Effector memory CD4-positive, alpha-beta T cell (primary cell): Measurements from ENCODE around the gene CA9.
A peak's percentile ranks its signal among the peaks of the same experiment; 100 is the strongest.

ENCODE experiments used
- DNase-seq, 3 donors: peaks; one replicate each; pipeline ENCODE4 v3.0.0-alpha.2; 2020
- H3K27ac ChIP-seq: 2 replicates; pipeline ENCODE4 v1.7.0; 2013; ENCODE audit warnings: mild to moderate bottlenecking, low read length, moderate library complexity; ENCODE audit not compliant: insufficient read depth, poor library complexity, severe bottlenecking
- H3K27me3 ChIP-seq: replicated peaks from 2 replicates; pipeline ENCODE4 v1.7.0; 2013; ENCODE audit warnings: mild to moderate bottlenecking, low read length; ENCODE audit not compliant: insufficient read depth, control insufficient read depth, poor library complexity, severe bottlenecking
- H3K36me3 ChIP-seq: 2 replicates; pipeline ENCODE4 v1.7.0; 2013; ENCODE audit warnings: mild to moderate bottlenecking, low read length, moderate library complexity; ENCODE audit not compliant: control insufficient read depth, insufficient read depth
- H3K4me1 ChIP-seq: 2 replicates; pipeline ENCODE4 v1.7.0; 2013; ENCODE audit warnings: low read length, mild to moderate bottlenecking; ENCODE audit not compliant: control insufficient read depth, insufficient read depth, poor library complexity, severe bottlenecking
- H3K4me3 ChIP-seq: 2 replicates; pipeline ENCODE4 v1.7.0; 2013; ENCODE audit warnings: low read length, low read depth, mild to moderate bottlenecking; ENCODE audit not compliant: insufficient read depth, poor library complexity, severe bottlenecking
- H3K9me3 ChIP-seq: 2 replicates; pipeline ENCODE4 v1.7.0; 2013; ENCODE audit warnings: mild to moderate bottlenecking, low read length, moderate library complexity; ENCODE audit not compliant: control insufficient read depth

Gene CA9

GRCh38 chr9:35659340-35659739 lies 14.4 kb upstream of the CA9 start:
- H3K4me1 ChIP-seq, result peaks cover 50% of the 10 kb centered on the region
- no peak for DNase-seq

GRCh38 chr9:35660966-35661415 lies 12.7 kb upstream of the CA9 start:
- H3K36me3 ChIP-seq, result no peaks in the 10 kb centered on the region
- no peaks in the 10 kb centered on the region for H3K27me3 ChIP-seq
- no peak overlapping the region for H3K4me3 ChIP-seq
- H3K4me1 ChIP-seq, result peaks cover 56% of the 10 kb centered on the region
- H3K9me3 ChIP-seq, result no peaks in the 10 kb centered on the region
- H3K27ac ChIP-seq, result peak overlapping the region; percentile 100
- DNase-seq, result no peak

More at GRCh38 chr9:35659340-35659739, 14.4 kb upstream of the CA9 start:
- Histone ChIP-seq H3K27ac (peak overlapping the region; percentile 100), H3K27me3 (no peaks in the 10 kb centered on the region), H3K4me3 (peak overlapping the region; percentile 89), H3K36me3 (no peaks in the 10 kb centered on the region), H3K9me3 (no peaks in the 10 kb centered on the region)

DNA sequence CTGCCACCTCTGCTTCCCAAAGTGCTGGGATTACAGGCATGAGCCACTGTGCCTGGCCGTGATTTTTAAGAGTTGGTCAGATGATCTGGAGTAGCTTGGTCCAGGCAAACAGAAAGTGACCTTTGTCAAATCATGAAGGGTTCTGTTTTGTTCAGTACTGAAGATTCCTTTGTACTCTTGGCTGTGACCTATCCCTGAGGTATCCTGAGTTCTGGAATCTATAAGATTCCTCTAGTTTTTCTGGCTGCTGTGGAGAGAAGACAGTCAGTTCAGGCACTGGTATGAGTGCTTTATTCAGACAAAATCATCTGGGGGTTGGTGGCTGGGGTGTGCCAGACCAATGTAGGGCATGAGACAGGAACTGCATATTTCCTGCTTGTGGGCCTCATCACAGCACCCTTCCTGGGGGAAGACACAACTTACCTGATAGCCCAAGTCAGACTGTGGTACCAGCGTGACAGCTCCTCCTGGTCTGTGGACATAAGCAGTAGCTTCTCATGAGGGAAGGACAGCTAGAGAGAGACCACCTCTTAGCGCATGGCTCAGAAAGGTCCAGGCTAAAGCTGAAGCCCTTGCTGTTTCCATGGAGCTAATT lies 11.9 kb upstream of the CA9 start:
- peak; percentile 50 to 61 (median 55) for DNase-seq
- H3K27ac ChIP-seq, result peak overlapping the region; percentile 100
- H3K36me3 ChIP-seq, result no peaks in the 10 kb centered on the region
- no peaks in the 10 kb centered on the region for H3K27me3 ChIP-seq
- H3K4me1 ChIP-seq, result peaks cover 56% of the 10 kb centered on the region
- peak overlapping the region; percentile 29 for H3K4me3 ChIP-seq
- no peaks in the 10 kb centered on the region for H3K9me3 ChIP-seq

DNA sequence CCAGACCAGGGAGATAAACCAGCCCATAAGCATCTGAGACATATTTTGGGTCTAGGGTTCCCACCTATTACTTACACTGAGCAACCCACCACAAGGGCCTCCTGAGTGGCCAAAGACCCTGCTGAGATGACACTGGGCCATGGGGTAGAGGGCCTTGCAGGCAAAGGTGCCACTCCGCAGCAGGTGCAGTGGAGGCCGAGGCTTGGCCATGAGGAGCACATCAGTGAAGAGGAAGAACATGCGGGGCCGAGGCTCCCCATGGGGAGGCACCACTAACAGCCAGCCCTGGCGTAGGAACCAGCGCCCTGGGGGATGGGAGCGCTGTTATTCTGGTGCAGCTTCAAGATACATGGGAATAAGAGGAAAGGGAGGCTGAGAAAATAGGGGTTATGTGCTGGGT lies 11.3 kb upstream of the CA9 start:
- H3K36me3 ChIP-seq, result no peaks in the 10 kb centered on the region
- DNase-seq, result no peak
- peak overlapping the region; percentile 100 for H3K27ac ChIP-seq
- H3K4me1 ChIP-seq, result peaks cover 56% of the 10 kb centered on the region
- H3K27me3 ChIP-seq, result no peaks in the 10 kb centered on the region
- peak overlapping the region; percentile 29 for H3K4me3 ChIP-seq
- H3K9me3 ChIP-seq, result no peaks in the 10 kb centered on the region

- Histone ChIP-seq H3K27ac (peak within 1 kb of the TSS; percentile 63), H3K4me3 (peak within 1 kb of the TSS; percentile 62), H3K36me3 (no peaks in the 10 kb centered on the region), H3K9me3 (no peaks in the 10 kb centered on the region), H3K4me1 (peaks cover 47% of the 10 kb centered on the region), H3K27me3 (no peaks in the 10 kb centered on the region)
- DNase-seq, result peak; percentile 53 to 71 (median 55)
These were observed 8.9 kb upstream of the CA9 start, which contains the start of gene ARHGEF39 for GRCh38 chr9:35664531-35665470. Gene ARHGEF39, minus strand, starts transcription at chr9:35665195. Its CDS starts 26 bp downstream, at chr9:35665169.

GRCh38 chr9:35665471-35665818 lies 8.3 kb upstream of the CA9 start:
- peak overlapping the region; percentile 62 for H3K4me3 ChIP-seq
- H3K27me3 ChIP-seq, result no peaks in the 10 kb centered on the region
- no peaks in the 10 kb centered on the region for H3K36me3 ChIP-seq
- peak overlapping the region; percentile 63 for H3K27ac ChIP-seq
- DNase-seq, result no peak
- peaks cover 41% of the 10 kb centered on the region for H3K4me1 ChIP-seq
- H3K9me3 ChIP-seq, result no peaks in the 10 kb centered on the region

GRCh38 chr9:35666045-35666444 lies 7.7 kb upstream of the CA9 start:
- H3K36me3 ChIP-seq, result no peaks in the 10 kb centered on the region
- no peak for DNase-seq
- no peaks in the 10 kb centered on the region for H3K9me3 ChIP-seq
- no peaks in the 10 kb centered on the region for H3K27me3 ChIP-seq
- H3K4me3 ChIP-seq, result no peak overlapping the region
- no peak overlapping the region for H3K27ac ChIP-seq
- H3K4me1 ChIP-seq, result peaks cover 35% of the 10 kb centered on the region

DNA sequence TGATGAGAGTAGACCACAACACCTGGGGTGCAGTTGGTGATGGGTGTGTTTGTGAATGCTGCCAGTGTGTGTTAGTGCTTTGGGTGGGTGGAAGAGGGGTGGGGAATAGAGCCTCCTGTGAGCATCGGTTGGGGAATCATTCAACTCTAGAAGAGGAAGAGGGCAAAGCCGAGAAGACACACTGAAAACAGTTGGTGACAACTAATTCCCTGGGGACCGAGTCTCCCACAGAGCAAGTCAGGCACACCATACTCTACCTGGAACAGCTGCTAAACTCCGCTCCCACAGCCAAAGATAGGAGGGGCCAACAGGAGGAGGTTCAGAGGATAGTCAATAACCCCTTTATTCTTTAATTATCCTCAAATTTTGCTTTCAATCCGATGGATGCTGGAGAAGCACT lies 7.2 kb upstream of the CA9 start:
- Histone ChIP-seq H3K4me1 (peaks cover 30% of the 10 kb centered on the region), H3K27ac (no peak overlapping the region), H3K27me3 (no peaks in the 10 kb centered on the region), H3K4me3 (no peak overlapping the region), H3K36me3 (no peaks in the 10 kb centered on the region), H3K9me3 (no peaks in the 10 kb centered on the region)
- DNase-seq, result no peak

- DNase-seq, result no peak
- Histone ChIP-seq H3K27ac (no peak overlapping the region), H3K9me3 (no peaks in the 10 kb centered on the region), H3K27me3 (no peaks in the 10 kb centered on the region), H3K4me3 (no peak overlapping the region), H3K4me1 (peaks cover 17% of the 10 kb centered on the region), H3K36me3 (no peaks in the 10 kb centered on the region)
These were observed 5.8 kb upstream of the CA9 start for GRCh38 chr9:35667939-35668338.
